Fibroblast of mammary gland (primary cell): ENCODE measurements around the gene PRSS8.
"Not testable (repeated sequence)": the region's sequence is repeated elsewhere in the genome, so short reads cannot be mapped to it uniquely, and the experiment has no call there.

Source experiments
- DNase-seq: peaks from one replicate; pipeline ENCODE4 v3.0.0-alpha.2; 2010; ENCODE audit warnings: low read depth
- H3K4me3 ChIP-seq: 2 replicates; pipeline ENCODE4 v1.5.1; 2011; ENCODE audit warnings: low read depth, mild to moderate bottlenecking, low read length, moderate library complexity; ENCODE audit not compliant: control insufficient read depth
- CTCF ChIP-seq: conservative IDR thresholded peaks from 2 replicates; pipeline ENCODE4 v1.5.1; 2011; ENCODE audit warnings: low read depth, low read length, inconsistent platforms; ENCODE audit not compliant: control insufficient read depth, insufficient read depth

The PRSS8 gene

DNA sequence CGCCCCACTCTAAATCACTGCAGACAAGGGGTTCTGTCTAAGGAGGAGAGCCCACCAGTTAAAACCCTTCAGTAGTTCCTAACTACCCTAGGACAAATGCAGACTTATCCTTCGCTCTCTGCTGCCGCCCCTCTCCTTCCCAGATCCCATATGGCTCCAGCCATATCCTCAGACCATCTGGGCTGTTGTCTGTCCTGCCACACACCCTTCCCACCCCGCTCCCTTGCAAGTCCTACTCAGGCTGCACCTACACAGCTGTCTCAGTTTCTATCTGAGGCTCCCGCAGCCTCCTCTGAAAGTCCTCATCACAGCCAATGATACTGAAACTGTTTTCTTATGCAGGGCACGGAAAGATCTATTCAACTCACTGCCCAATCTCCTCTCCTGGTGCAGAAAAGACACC lies 28.1 kb downstream of the PRSS8 start:
- H3K4me3 ChIP-seq, result no peak overlapping the region
- TF ChIP-seq CTCF, result no peak
- DNase-seq, result no peak

GRCh38 chr16:31106509-31107464 lies 28.7 kb downstream of the PRSS8 start:
- no peak for TF ChIP-seq CTCF
- DNase-seq, result no peak
- H3K4me3 ChIP-seq, result no peak overlapping the region

DNA sequence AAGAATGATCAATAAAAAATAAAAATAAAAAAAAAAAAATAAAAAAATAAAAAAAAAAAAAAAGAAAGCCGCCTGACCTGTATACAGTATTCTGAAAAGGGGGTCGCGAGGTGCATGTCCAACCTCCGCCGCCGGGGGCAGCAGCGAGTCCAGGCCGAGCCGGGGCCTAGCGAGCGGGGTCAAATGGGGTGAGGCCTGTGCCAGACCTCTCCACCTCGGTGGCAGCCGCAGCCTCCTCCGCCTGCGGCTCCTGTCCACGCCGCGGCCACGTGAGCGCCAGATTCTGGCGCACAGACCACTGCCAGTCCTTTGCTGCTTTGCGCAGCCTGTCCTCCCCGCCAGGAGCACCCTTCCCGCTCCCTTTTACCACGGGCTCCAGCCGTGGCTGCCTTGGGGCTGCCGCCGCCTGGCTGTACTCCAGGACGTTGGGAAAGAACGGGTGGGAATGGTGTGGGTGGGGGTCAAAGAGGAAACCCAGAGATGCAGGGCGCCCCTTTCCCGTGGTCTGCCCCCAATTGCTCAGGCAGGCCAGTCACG lies 29.8 kb downstream of the PRSS8 start:
- peak; percentile 66 for TF ChIP-seq CTCF
- DNase-seq, result peak; percentile 78
- H3K4me3 ChIP-seq, result no peak overlapping the region

GRCh38 chr16:31100876-31101641 lies 34.5 kb downstream of the PRSS8 start:
- DNase-seq, H3K4me3 ChIP-seq: not testable (repeated sequence)

GRCh38 chr16:31099860-31100638 lies 35.5 kb downstream of the PRSS8 start:
- no peak for TF ChIP-seq CTCF
- no peak overlapping the region for H3K4me3 ChIP-seq
- peak; percentile 91 for DNase-seq

GRCh38 chr16:31094424-31095120 lies 41.0 kb downstream of the PRSS8 start, which contains the start of gene VKORC1:
TSS of gene VKORC1 (minus strand) at chr16:31094797. CDS start at chr16:31094729, 68 bp downstream.
- peak within 1 kb of the TSS; percentile 94 for H3K4me3 ChIP-seq
- TF ChIP-seq CTCF, result no peak
- peak; percentile 98 for DNase-seq
